ENCODE results near the gene ISCA2. TPM values are rescaled to one million over a fixed set of nuclear protein-coding genes. Genes with fewer than 3 reads are reported as not detected.
A peak's percentile ranks its signal among the peaks of the same experiment; 100 is the strongest.

Gene ISCA2
- polyA plus RNA-seq, 1 donor (not counting 4 experiments of a cell fraction or from before 2014, with no cell fraction given): 33.0 TPM

GRCh38 chr14:74510959-74511409 is 17.4 kb downstream of the ISCA2 start:
- dilution Hi-C loops (cut with MboI; ENCODE audit: extremely low pct_ligation_motif_present, low sequenced_read_pairs): no loop called here
- TF ChIP-seq EZH2 (IDR thresholded peaks at IDR 0.05; ENCODE audit: low read length): no peak
- no peak for TF ChIP-seq CTCF (optimal IDR thresholded peaks at IDR 0.05 in 1 of 3, IDR thresholded peaks at IDR 0.05 in 1 of 3, conservative IDR thresholded peaks at IDR 0.05 in 1 of 3; ENCODE audit: extremely low read depth in 1 of 3, insufficient read depth in 2 of 3, low read length in 3 of 3)
- H3K4me3 ChIP-seq (ENCODE audit: control insufficient read depth in 2 of 3, extremely low read depth in 1 of 3, insufficient read depth in 2 of 3, low read depth in 1 of 3, low read length in 3 of 3): no peak overlapping the region
- no peaks in the 10 kb centered on the region for H3K27me3 ChIP-seq (ENCODE audit: control insufficient read depth, extremely low read depth, insufficient read depth, low read length)
- H3K4me2 ChIP-seq (ENCODE audit: control insufficient read depth, extremely low read depth, insufficient read depth, low read depth, low read length): no peak overlapping the region
- no peaks in the 10 kb centered on the region for H3K79me2 ChIP-seq (ENCODE audit: control insufficient read depth, insufficient read depth, low read length)
- DNase-seq (ENCODE audit: low read depth, low spot score) (no peak), FAIRE-seq (no peak)
- peak overlapping the region; percentile 23 for H3K27ac ChIP-seq (ENCODE audit: control insufficient read depth, insufficient read depth, low read length)
- H3K9ac ChIP-seq (ENCODE audit: control insufficient read depth, extremely low read depth, insufficient read depth, low read length): peak overlapping the region; percentile 4
- no peak overlapping the region for H2AFZ ChIP-seq (ENCODE audit: control insufficient read depth, low read length)
- H3K9me3 ChIP-seq (ENCODE audit: control insufficient read depth, low read depth, low read length): no peaks in the 10 kb centered on the region
- no peaks in the 10 kb centered on the region for H3K9me1 ChIP-seq (ENCODE audit: control insufficient read depth, extremely low read depth, insufficient read depth, low read length)
- no peaks in the 10 kb centered on the region for H4K20me1 ChIP-seq (ENCODE audit: control insufficient read depth, extremely low read depth, insufficient read depth, low read length)
- H3K4me1 ChIP-seq (ENCODE audit: control insufficient read depth, extremely low read depth, insufficient read depth, low read length): peaks cover 11% of the 10 kb centered on the region
- H3K36me3 ChIP-seq (ENCODE audit: control insufficient read depth in 2 of 2, extremely low read depth in 1 of 2, insufficient read depth in 2 of 2, low read length in 2 of 2): peaks cover 61 to 66% of the 10 kb centered on the region in 2 experiments

GRCh38 chr14:74511966-74512830 is 18.6 kb downstream of the ISCA2 start:
- TF ChIP-seq EZH2 (IDR thresholded peaks at IDR 0.05; ENCODE audit: low read length) (no peak), CTCF (optimal IDR thresholded peaks at IDR 0.05 in 1 of 3, IDR thresholded peaks at IDR 0.05 in 1 of 3, conservative IDR thresholded peaks at IDR 0.05 in 1 of 3; ENCODE audit: extremely low read depth in 1 of 3, insufficient read depth in 2 of 3, low read length in 3 of 3) (no peak)
- H3K9ac ChIP-seq (ENCODE audit: control insufficient read depth, extremely low read depth, insufficient read depth, low read length): no peak overlapping the region
- peaks cover 57% of the 10 kb centered on the region in 2 experiments for H3K36me3 ChIP-seq (ENCODE audit: control insufficient read depth in 2 of 2, extremely low read depth in 1 of 2, insufficient read depth in 2 of 2, low read length in 2 of 2)
- H3K27ac ChIP-seq (ENCODE audit: control insufficient read depth, insufficient read depth, low read length): no peak overlapping the region
- dilution Hi-C loops (cut with MboI; ENCODE audit: extremely low pct_ligation_motif_present, low sequenced_read_pairs): no loop called here
- H3K4me2 ChIP-seq (ENCODE audit: control insufficient read depth, extremely low read depth, insufficient read depth, low read depth, low read length): no peak overlapping the region
- FAIRE-seq: no peak
- H4K20me1 ChIP-seq (ENCODE audit: control insufficient read depth, extremely low read depth, insufficient read depth, low read length): no peaks in the 10 kb centered on the region
- H3K27me3 ChIP-seq (ENCODE audit: control insufficient read depth, extremely low read depth, insufficient read depth, low read length): no peaks in the 10 kb centered on the region
- H2AFZ ChIP-seq (ENCODE audit: control insufficient read depth, low read length): no peak overlapping the region
- no peaks in the 10 kb centered on the region for H3K9me3 ChIP-seq (ENCODE audit: control insufficient read depth, low read depth, low read length)
- H3K4me1 ChIP-seq (ENCODE audit: control insufficient read depth, extremely low read depth, insufficient read depth, low read length): peaks cover 15% of the 10 kb centered on the region
- no peaks in the 10 kb centered on the region for H3K79me2 ChIP-seq (ENCODE audit: control insufficient read depth, insufficient read depth, low read length)
- H3K9me1 ChIP-seq (ENCODE audit: control insufficient read depth, extremely low read depth, insufficient read depth, low read length): no peaks in the 10 kb centered on the region
- DNase-seq (ENCODE audit: low read depth, low spot score): no peak
- no peak overlapping the region for H3K4me3 ChIP-seq (ENCODE audit: control insufficient read depth in 2 of 3, extremely low read depth in 1 of 3, insufficient read depth in 2 of 3, low read depth in 1 of 3, low read length in 3 of 3)

Data from keratinocyte (primary cell).